ENCODE measurements around the gene ZBTB20. TPM values are rescaled to one million over a fixed set of nuclear protein-coding genes. Genes with fewer than 3 reads are reported as not detected.

The ZBTB20 gene
- total RNA-seq, 1 donor from 2014 or later, result 8.7 TPM

DNA sequence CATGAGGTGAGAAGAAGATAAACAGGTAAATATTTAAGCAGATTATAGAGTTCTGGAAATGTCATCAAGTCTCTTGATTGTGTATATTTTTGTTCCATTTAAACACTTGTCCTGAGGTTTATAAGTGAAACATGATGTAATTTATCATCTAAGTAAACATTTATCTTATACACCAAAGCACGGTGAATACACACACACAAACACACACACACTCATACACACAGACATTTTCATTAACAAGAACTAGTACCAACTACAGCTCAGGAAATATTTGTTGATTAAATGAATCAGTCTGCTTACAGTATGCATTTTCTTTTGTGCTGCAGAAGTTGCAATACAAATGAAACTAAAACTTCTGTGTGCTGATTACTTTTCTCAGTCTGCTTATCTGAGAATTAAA, 357.3 kb downstream of the ZBTB20 start:
- DNase-seq (ENCODE audit: low read depth in 2 of 2), result no peak

GRCh38 chr3:114775395-114775794, 371.7 kb downstream of the ZBTB20 start:
- DNase-seq (ENCODE audit: low read depth in 2 of 2), result no peak

- no peak for DNase-seq (ENCODE audit: low read depth in 2 of 2)
Observed at GRCh38 chr3:114770874-114771273, 376.2 kb downstream of the ZBTB20 start.

DNA sequence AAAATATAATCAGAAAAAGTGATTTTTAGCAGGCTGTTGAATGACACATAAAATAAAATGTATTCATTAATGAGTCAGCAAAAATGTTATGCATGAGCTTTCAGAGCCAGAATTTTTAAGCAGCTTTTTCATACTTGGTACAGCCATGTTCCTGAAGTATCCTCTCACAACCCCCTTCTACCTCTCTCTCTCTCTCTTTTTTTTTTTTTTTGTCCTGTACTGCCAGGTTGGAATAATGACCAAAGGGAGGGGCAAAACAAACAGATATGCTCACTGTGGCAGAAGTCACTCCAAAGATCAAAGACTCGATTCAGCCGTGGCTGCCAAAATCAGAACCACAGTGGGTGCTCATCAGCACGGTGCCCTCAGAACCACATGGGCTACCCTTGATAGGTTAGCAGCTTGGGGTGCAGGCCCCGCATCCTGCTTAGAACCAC, 383.0 kb downstream of the ZBTB20 start:
- DNase-seq (ENCODE audit: low read depth in 2 of 2), result no peak

DNA sequence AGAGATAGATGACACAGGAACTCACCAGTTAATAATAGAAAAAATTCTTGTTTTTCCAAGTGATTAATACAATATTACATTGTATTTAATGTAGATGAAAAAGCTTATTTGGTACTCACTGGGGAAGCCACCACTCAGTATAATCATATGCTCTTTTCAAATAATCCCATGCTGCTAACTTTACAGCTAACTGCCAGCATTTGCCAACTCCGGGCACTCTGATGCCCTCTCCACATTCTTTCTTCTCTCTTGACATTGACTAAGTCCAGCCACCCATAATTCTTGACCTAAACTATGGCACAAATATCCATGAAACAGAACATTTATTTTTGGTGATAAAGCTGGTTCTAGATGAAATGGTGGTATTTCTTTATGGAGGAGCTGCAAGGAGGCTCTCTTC, 384.9 kb downstream of the ZBTB20 start:
- no peak for DNase-seq (ENCODE audit: low read depth in 2 of 2)

DNA sequence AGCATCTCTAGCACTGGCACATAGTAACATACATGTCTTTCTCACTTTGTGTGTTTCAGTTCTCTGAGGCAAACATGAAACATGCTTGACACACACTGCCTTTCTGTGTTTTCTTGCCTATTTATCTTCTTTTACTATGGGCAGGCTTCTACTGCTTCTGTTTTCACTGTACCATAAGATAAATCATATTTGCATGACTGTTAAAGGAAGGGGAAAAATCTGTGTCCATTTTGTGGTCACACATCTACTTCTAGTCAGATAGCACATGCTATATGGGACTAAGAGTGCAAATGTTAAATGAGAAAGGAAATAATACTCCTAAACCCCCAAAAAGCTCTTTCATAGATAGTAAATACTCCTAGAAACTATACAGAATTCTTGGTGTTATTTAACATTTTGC, 386.4 kb downstream of the ZBTB20 start:
- DNase-seq (ENCODE audit: low read depth in 2 of 2), result no peak

- DNase-seq (ENCODE audit: low read depth in 2 of 2), result no peak
Observed at GRCh38 chr3:114758831-114759699, 388.0 kb downstream of the ZBTB20 start.

DNA sequence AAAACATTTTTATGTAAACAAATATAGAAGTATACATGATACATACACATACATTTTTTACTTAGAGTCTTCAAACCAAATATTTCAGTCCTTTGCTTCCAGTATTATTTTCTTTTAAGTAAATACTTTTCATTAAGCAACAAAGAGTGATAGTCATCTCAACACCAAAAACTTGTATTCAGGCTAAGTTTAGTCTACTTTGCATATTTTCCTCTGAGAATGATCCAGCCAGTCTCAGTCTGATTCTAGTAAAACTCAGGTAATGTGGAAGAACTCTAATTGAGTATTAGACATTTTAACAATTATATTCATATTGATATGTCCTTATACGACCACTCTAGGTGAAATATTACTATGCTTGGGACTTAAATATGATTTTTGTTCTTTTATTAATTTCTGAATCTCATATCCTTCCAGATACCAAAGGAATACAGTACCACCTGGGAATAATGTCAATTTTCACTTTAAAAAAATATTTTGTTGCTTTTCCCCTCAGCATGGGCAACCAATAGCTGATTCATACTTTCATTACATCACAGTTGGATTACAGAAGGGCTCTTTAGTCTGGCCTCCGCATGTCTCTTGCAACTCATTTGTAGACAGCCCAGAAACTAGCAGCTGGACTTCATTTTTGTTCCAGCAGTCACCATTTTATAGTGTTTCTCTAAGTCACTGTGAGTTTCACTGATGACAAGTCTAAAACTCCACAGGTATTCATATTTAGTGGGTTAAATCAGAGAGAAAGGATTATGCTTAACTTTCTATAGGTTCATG, 390.4 kb downstream of the ZBTB20 start:
- no peak for DNase-seq (ENCODE audit: low read depth in 2 of 2)

- no peak for DNase-seq (ENCODE audit: low read depth in 2 of 2)
Observed at GRCh38 chr3:114746502-114746901, 400.6 kb downstream of the ZBTB20 start.

GRCh38 chr3:114745322-114746240, 401.5 kb downstream of the ZBTB20 start:
- DNase-seq (ENCODE audit: low read depth in 2 of 2), result no peak

DNA sequence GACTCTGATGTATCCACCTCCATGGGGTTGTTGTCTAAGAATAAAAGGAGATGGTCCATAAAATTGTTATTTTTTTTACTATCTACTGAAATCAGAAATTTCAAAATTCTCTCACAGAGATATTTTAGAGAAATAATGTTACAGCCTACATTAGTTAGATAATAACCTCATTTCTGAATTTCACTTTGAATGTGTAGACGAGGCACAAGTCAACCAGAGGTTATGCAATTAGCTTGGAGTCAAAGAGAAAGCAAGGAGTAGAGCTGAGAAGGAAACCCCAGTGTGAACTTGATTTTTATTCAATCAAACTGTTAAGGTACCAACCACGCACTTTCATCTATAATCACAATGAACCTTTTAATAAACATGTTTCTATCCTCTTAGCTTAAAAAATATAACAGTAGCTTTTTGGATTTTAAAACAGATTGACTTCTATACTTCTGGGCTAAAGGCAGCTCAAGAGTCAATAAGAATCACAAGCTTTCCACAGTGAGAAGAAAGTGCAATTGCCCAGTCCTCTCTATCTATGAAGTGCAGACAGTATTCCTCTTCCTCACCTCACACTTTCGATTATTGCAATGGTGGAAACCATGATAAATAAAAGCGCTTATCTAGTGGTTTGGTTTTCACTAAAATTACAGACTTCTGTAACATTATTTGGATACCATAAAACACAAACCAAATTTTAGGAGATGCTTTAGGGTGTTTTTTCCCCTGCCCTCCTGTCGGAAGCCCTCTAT, 403.2 kb downstream of the ZBTB20 start:
- no peak for DNase-seq (ENCODE audit: low read depth in 2 of 2)

GRCh38 chr3:114741066-114741465, 406.0 kb downstream of the ZBTB20 start:
- DNase-seq (ENCODE audit: low read depth in 2 of 2), result peak in 1 of 2 donors; percentile 45

GRCh38 chr3:114739627-114740026, 407.5 kb downstream of the ZBTB20 start:
- no peak for DNase-seq (ENCODE audit: low read depth in 2 of 2)

DNA sequence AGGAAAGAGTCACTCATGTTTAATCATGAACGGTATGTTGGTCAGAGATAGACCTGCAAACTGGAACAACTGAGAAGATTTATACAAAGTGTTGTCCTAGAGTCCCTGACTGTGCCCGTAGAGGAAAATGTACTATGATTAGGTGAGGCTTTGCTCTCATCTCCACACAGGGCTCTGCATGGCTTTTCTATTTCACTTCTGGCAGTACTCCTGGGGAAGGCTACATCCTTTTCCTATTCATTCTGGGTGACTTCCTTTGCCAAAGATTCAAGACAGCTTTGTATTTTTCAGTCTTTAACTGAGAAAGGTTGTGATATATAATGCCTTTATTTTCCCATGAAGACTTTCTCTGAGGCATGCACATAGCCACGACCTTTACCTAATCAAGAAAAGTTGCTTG, 414.7 kb downstream of the ZBTB20 start:
- DNase-seq (ENCODE audit: low read depth in 2 of 2), result peak in 1 of 2 donors; percentile 2

DNA sequence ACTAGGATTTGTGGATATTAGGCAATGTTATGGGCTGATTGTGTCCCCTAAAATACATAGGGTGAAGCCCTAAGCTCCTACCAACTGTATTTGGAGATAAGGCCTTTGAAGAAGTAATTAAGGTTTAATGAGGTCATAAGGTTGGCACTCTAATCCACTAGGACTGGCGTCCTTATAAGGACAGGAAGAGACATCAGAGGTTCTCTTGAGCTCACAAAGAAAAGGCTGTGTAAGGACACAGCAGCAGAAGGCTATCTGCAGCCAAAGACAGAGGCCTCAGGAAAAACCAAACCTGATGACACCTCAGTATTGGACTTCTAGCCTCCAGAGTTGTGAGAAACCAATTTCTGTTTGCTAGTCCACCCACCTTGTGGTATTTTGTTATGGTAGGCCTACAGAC, 416.7 kb downstream of the ZBTB20 start:
- no peak for DNase-seq (ENCODE audit: low read depth in 2 of 2)

DNA sequence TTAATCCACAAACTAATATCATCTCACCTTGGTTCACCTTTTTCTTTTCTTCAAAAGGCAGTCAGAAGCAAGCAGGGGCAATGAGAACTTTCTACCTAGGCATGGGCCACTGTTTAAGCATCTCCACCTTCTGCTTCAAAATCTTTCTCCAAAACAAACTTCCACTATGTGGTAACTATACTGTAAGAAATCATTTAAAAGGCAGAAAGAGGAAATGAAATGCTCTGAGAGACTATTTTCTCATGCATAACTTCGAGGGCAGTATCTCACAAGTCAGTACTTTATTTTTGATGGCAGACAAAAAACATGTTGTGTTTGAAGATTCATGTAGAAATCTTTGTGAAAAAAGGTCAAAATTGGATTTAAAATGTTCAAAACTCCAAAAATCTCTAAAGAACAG, 419.7 kb downstream of the ZBTB20 start:
- DNase-seq (ENCODE audit: low read depth in 2 of 2), result no peak

GRCh38 chr3:114725966-114726365, 421.1 kb downstream of the ZBTB20 start:
- DNase-seq (ENCODE audit: low read depth in 2 of 2), result no peak

GRCh38 chr3:114722530-114722929, 424.6 kb downstream of the ZBTB20 start:
- DNase-seq (ENCODE audit: low read depth in 2 of 2), result no peak

DNA sequence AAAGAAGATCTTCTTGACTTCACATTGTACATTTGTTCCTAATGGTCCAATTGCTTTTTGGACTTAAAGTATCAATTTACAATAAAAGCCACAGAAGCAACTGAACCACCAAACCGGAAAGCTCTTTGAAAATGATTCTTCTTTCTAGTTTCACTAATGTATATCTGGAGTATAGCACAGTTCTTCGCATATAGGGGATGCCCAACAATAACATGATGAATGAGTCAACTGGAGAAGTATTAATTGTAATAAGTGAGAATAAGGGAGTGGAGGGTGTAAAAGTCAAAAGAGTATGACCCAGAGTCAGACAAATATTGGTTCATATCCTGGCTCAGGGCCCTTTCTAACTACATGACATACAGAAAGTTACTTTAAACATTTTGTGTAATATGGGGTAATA, 425.2 kb downstream of the ZBTB20 start:
- DNase-seq (ENCODE audit: low read depth in 2 of 2), result no peak

GRCh38 chr3:114721209-114721608, 425.9 kb downstream of the ZBTB20 start:
- DNase-seq (ENCODE audit: low read depth in 2 of 2), result no peak

DNA sequence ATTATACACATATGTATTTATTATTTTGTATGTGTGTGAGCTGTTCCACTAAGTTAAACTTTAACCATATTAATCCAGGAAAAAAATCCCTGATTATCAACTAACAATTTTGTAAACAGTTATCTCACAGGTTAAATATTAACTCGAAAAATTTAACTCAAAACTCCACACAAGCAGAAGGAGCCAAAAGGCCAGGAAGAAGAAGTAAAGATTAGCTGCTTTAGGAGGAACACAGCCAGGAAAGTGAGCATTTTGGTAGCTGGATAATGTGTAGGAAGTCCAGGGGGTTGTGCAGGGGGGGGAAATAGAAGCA, 428.2 kb downstream of the ZBTB20 start:
- no peak for DNase-seq (ENCODE audit: low read depth in 2 of 2)

All from dermis microvascular lymphatic vessel endothelial cell (primary cell).